Measurements from ENCODE around the gene MT1B.

DNA sequence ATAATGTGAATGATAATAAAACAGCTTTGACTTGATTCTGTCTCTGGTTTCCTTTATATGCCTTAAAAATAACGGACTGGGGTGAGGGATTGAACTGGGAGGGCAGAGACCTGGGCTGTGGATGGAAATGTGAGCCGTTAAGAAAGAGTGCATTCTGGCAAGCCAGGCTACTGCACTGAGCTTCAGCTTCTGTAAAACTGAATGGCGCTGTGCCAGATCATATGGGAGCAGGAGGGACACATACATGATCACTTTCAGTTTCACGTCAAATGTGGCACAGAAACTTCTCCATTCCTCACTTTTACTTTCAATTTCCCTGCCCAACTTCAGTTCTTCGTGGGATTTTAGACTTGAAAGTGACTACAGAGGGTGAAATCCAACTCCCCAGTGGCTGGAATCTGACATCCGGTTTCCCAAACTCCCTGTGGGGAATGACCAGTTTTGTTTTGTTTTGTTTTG, 42.2 kb upstream of the MT1B start:
- TF ChIP-seq, protein P1, sequence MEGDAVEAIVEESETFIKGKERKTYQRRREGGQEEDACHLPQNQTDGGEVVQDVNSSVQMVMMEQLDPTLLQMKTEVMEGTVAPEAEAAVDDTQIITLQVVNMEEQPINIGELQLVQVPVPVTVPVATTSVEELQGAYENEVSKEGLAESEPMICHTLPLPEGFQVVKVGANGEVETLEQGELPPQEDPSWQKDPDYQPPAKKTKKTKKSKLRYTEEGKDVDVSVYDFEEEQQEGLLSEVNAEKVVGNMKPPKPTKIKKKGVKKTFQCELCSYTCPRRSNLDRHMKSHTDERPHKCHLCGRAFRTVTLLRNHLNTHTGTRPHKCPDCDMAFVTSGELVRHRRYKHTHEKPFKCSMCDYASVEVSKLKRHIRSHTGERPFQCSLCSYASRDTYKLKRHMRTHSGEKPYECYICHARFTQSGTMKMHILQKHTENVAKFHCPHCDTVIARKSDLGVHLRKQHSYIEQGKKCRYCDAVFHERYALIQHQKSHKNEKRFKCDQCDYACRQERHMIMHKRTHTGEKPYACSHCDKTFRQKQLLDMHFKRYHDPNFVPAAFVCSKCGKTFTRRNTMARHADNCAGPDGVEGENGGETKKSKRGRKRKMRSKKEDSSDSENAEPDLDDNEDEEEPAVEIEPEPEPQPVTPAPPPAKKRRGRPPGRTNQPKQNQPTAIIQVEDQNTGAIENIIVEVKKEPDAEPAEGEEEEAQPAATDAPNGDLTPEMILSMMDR (IDR thresholded peaks at IDR 0.05; ENCODE audit: low read depth, low read length, poor library complexity, severe bottlenecking) = no peak
- no peak for TF ChIP-seq EZH2phosphoT487 (IDR thresholded peaks at IDR 0.05; ENCODE audit: borderline replicate concordance, low read length)
